Activated CD4-positive, CD25-positive, alpha-beta regulatory T cell (primary cell): Measurements from ENCODE around the gene TMPRSS7.
A peak's percentile ranks its signal among the peaks of the same experiment; 100 is the strongest.
"Not testable (repeated sequence)": the region's sequence is repeated elsewhere in the genome, so short reads cannot be mapped to it uniquely, and the experiment has no call there.

Source experiments
- DNase-seq, 4 experiments: peaks; one replicate each; lab custom pipeline; 2025; lab: John Stamatoyannopoulos, UW

The TMPRSS7 gene

DNA sequence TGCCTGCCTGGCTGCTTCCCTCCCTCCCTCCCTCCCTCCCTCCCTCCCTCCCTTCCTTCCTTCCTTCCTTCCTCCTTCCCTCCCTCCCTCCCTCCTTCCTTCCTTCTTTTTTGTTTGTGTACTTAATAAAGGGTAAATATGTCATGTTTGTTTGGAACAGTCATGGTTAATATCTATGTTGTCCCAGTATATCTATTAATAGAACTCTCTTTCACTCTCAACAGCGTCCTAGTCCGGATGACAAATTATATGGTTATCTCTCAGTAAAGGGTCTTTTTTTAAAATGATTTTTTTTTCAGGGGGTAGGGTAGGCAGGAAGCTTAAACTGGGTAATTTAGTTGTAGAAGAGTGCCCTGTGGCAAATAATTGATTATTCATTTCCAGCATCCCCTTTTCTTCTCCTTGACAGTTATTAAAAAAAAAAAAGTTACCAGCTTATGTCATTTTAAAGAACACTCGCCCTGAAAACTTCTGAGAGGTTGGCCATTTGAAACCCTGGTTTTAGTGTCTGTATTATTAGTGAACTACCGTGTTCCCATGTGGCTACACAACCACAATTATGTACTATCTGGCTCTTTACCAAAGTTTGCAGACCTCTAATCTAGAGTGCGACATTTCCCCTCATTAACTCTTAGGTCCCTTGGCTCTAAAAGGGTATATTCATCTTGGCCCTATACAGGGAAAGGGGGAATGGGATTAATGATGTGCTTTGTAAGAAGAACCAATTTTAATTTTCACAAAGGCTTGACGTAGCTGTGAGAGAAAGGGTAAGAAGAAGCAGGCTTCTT lies 22.1 kb upstream of the TMPRSS7 start:
- no peak for DNase-seq

- peak in 3 of 4 experiments; percentile 7 to 28 (median 16) for DNase-seq
Measured at GRCh38 chr3:112013058-112013783, 21.3 kb upstream of the TMPRSS7 start.

- no peak for DNase-seq
Measured at GRCh38 chr3:112013784-112014143, 20.8 kb upstream of the TMPRSS7 start.

GRCh38 chr3:112017091-112017490 lies 17.4 kb upstream of the TMPRSS7 start:
- DNase-seq = no peak

DNA sequence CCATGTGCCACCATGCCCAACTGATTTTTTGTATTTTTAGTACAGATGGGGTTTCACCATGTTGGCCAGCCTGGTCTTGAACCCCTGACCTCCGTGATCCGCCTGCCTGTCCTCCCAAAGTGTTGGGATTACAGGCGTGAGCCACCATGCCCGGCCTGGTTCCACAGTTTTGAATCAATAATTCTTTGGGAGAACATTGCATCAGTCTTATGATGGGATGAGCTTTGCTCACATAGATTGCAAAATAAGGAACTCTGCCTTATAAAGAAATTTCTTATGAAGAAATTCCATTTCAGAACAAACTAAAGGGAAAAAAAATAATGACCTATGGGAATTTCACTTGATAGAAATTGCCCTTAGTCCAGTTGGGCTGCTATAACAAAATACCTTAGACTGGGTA lies 15.8 kb upstream of the TMPRSS7 start:
- no peak for DNase-seq

GRCh38 chr3:112019716-112020115 lies 14.8 kb upstream of the TMPRSS7 start:
- DNase-seq = no peak

DNA sequence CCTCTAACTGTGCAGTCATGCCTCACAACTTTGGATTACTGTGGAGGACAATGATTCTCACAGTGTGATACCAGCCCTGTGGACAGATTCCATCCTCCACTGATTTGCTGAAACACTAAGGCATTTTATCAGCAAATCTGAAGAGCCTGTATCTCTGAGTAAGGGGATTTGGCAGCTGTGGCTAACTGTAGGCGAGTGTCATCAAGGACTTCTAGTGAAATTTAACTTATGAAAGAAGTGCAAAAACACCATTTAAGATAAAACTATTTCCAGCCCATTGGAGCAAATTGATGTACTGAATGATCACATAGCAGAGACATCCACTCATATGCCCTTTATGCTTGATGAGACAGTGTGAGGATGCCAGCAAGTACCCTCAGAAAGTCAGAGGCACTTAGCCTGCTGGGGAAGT lies 13.9 kb upstream of the TMPRSS7 start:
- no peak for DNase-seq

GRCh38 chr3:112027142-112027541 lies 7.4 kb upstream of the TMPRSS7 start:
- DNase-seq = no peak

- no peak for DNase-seq
Measured at GRCh38 chr3:112027826-112028225, 6.7 kb upstream of the TMPRSS7 start.

DNA sequence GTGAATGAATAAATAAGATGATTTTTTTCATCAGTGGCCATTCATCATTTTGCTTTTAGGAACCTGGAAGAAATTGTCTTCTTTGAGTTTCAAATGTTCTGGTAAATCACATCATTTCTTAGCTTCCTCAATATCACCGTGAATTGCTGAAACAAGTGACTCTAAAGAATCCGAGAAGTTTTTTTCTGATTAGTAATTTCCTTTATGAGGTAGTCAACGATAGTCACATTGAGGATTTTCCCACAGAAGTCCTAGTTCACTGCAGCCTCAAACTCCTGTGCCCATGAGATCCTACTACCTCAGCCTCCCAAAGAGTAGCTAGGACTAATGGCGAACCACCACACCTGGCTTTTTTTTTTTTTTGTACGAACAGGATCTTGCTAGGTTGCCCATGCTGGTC lies 3.6 kb upstream of the TMPRSS7 start:
- DNase-seq = no peak

DNA sequence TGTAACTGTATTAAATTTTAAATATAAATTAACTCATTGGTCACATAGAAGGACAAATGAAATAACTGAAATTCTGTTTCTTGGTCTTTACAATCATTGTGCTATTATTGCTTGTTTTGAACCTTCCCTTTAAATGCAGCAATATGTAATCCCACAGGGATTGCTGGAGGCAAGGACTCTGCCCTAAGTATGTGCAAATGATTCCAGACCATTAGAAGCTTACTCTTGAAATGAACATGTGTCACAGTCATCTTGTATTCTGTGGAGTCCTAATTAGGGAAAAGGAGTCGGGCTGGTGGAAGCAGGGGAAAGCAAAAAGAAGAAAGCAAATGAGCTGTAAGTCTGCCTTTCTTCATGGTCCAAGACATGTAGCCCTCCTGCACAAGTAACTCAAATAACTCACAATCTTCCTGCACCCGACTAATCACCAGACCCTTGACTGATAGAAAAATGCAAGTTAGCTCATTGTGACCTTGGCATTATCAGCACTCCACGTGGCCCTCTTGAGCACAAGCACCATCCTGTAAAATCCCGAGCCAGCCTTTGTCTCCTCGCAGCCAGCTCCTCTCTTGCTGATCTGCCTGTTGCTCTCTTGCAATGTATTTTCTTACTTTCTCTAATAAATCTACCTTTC lies 2.3 kb upstream of the TMPRSS7 start:
- no peak for DNase-seq

GRCh38 chr3:112035241-112035640 lies 705 bp downstream of the TMPRSS7 start:
- DNase-seq = no peak

DNA sequence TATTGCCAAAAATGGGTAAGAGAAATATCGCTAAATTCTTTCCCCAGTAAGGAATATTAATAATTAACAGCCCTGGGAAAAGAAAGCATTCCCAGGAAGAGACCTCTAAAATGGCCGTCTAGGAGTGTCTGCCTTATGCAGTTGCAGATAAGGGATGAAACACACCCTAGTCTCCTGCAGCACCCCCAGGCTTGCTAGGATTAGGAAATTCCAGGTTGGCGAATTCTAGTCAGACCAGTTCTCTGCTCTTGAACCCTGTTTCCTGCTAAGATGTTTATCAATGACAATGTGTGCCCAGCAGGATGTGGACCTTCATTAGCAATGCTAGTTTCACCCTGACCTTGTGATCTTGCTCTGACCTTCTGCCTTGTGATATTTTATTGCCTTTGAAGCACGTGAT lies 2.7 kb downstream of the TMPRSS7 start:
- DNase-seq = not testable (repeated sequence)

DNA sequence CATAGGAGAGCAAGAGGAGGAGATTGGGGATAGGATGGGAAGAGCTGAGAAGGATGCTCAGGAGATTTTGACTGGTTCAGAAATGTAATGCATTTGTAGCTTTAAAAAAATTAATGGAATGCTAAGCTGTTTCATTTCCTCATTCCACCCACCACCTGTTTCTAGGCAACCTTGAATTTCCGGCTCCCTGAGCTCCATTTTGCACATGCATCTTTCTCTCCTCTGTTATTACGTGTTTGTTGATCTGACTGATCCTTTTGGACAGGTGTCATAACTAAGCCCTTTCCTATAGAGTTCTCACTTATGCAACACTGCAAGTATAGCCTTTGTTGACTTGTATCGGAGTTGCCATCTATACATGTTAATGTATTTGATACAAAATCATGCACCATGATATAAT lies 4.3 kb downstream of the TMPRSS7 start:
- DNase-seq = no peak

DNA sequence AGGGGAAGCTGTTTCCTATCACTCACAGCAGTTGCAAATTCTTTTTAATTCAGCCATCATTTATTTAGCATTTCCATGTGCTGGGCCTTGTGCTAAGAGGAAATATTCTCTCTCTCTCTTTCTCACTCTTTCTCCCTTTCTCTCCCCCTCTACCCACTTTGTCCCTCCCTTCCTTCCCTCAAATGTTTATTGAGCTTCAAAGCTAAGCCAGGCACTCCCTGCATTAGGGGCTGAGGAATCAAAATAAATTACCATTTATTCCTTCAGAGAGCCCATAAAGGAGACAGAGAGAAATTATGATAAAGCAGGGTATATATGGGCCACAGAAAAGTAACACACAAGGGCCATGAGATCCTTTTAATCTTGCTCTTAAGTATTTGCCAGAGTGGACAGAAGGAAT lies 6.8 kb downstream of the TMPRSS7 start:
- no peak for DNase-seq

DNA sequence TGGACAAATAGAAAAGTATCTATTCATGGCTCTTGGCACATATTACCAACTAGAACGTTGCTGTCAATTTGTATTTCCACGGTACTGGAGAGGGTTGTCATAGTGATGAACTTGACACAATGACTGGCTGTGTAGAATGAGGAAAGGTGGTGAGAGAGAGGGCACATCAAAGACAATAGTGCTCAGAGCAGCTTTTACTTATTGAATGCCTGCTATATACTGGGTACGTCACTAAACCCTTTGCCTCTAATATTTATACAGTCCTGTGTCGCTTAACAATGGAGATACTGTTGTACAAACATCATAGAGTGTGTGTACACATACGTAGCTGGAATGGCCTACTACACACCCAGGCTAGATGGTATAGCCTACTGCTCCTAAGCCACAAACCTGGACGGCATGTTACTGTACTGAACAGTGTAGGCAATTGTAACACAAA lies 8.3 kb downstream of the TMPRSS7 start:
- DNase-seq = no peak

- peak in 1 of 4 experiments; percentile 12 for DNase-seq
Measured at GRCh38 chr3:112043621-112044201, 9.2 kb downstream of the TMPRSS7 start.

DNA sequence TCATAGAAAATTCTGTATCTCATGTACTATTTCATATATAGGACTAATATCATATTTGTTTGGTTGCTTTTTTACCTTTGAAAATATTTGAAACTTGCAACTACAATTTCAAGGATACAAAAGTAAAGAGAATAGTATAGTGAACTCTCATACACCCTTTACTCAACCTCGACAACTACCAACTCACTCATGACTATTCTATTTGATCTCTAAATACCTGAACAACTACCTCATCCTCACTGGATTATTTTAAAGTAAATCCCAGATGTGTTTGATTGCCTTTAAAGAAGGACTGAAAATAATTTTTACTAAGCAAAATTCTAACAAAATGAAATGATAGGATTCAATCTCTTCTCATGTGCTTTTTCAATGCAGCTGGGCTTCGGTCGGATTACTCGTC lies 12.1 kb downstream of the TMPRSS7 start:
- no peak for DNase-seq

DNA sequence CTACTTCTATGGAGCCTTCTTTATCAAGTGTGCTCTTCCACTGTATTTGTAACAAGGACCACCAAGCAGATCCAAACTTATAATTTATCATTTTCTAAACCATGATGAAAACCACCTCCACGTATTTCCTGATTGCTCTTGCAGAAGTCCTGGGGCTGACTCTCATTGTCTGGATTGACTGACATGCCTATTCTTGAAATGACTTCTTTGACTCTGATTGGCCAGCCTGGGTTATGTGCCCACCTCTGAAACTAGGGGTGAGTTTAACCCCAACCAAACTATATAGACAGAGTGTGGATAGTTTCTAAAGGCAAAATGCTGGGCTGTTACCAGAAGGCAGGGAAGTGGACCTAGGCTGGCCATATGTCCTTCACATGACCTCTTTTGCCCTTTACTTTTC lies 12.7 kb downstream of the TMPRSS7 start:
- DNase-seq = no peak

DNA sequence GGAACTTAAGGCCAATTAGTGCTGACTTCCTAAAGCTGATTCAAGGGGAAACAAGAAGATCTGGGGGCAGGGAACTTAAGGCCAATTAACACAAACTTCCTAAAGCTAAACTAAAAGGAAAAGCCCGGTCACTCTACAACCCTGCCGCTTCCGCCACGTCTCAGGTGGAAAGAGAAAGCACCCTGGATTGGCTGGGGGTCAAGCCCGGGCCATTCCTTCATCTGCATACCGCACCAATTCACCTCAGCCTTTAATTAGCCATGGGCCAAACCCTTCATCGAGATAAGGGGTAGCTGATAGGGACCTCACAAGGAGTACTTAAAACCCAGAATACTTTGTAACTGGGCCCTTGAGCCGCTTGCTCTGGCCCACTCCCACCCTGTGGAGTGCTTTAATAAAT lies 14.4 kb downstream of the TMPRSS7 start:
- DNase-seq = no peak

DNA sequence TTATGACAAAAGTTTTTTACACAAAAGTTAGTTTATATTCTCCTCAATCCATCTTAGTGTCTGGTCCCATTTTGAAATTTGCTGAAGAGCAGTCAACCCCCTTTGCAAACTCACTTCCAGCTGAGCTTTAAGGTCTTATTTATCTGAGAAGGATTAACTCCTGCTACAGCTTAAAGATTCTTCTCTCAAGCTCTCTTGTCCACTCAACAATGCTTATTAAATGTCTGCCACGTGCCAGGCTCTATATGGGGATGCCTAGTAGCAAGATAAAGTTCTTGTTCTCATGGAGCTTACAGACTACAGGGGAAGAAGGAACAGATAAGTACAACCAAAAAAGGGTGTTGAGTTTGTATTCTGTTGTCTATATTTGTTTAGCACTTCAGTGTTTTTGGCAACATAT lies 18.7 kb downstream of the TMPRSS7 start:
- no peak for DNase-seq

DNA sequence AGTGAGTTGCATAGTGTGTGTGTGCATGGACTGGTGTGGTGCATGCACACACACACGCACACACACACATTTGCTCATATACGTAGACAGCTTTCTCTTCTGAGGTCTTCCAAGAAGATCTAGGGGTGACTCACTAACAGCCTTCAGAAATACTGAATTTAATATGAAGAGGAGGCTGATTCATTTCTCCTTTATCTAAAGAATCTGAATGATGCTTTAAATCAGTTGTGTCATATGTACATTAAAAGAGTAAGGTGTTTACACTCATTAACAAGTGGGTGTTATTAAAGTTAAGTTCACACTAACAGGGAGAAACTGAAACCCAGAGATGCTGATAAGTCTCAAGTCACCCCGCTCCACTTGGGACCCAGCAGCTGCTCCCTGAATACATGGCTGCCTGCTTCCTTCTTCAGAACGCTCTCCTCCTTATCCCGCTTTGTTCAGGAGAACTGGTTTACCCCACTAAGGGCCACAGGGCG lies 22.0 kb downstream of the TMPRSS7 start:
- DNase-seq = no peak

DNA sequence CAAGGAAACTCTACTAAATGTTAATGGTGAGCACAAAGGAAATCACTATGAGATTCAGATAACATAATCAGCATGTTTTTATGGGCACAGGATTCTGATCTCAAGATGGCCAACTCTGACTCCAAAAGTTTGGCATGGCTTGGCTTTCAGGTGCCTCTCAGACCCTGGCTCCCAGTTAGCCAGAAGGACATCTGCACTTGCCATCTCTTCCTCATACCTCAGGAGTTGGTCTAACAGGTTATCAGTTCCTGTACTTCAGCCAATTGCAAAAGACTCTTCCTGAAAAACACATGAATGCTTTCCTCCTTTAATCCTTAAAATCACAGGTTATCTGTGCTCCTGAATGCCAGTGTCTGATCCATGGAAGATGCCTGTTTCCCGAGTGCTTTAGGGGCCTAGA lies 25.0 kb downstream of the TMPRSS7 start:
- DNase-seq = no peak
